ENCODE results near the gene BAAT.

The BAAT gene

DNA sequence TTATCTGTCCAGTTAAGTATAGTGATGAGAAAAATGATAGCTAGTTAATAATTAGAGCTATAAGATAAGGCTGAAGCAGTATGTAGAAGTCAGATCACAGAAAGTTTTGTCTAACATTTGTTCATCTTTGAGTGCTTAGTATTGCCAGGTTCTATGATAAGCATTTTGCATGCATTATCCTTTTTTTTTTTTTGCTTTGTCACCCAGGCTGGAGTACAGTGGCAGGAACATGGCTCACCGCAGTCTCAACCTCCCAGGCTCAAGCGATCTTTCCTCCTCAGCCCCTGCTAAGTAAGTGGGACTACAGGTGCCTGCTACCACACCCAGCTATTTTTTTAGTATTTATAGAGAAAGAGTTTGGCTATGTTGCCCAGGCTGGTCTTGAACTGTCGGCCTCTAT lies 17.5 kb downstream of the BAAT start:
- Histone ChIP-seq H3K4me3 (ENCODE audit: insufficient read depth, low read length, poor library complexity, severe bottlenecking) (no peak overlapping the region), H3K4me2 (ENCODE audit: low read depth, low read length, poor library complexity, severe bottlenecking) (no peak overlapping the region), H3K9me3 (ENCODE audit: insufficient read depth, low read length) (no peaks in the 10 kb centered on the region), H4K20me1 (ENCODE audit: low read depth, low read length) (no peaks in the 10 kb centered on the region), H3F3A (ENCODE audit: insufficient read depth) (no peaks in the 10 kb centered on the region), H3K9me2 (replicated peaks; ENCODE audit: insufficient read depth, low read length) (no peaks in the 10 kb centered on the region), H3K36me3 (ENCODE audit: low read length) (no peaks in the 10 kb centered on the region), H3K79me2 (ENCODE audit: insufficient read depth, low read length) (no peaks in the 10 kb centered on the region), H3K27ac (ENCODE audit: low read depth, low read length) (no peak overlapping the region), H3K9ac (ENCODE audit: low read length) (no peak overlapping the region), H3K27me3 (ENCODE audit: low read length) (no peaks in the 10 kb centered on the region), H2AFZ (ENCODE audit: low read depth, low read length, severe bottlenecking) (no peak overlapping the region)
- TF ChIP-seq CTCF (IDR thresholded peaks at IDR 0.05; ENCODE audit: insufficient read depth, low read length, poor library complexity, severe bottlenecking) (no peak), EZH2phosphoT487 (conservative IDR thresholded peaks at IDR 0.05; ENCODE audit: low read length) (no peak)

- Histone ChIP-seq H3K9ac (ENCODE audit: low read length) (no peak overlapping the region), H3K79me2 (ENCODE audit: insufficient read depth, low read length) (no peaks in the 10 kb centered on the region), H3K9me2 (replicated peaks; ENCODE audit: insufficient read depth, low read length) (no peaks in the 10 kb centered on the region), H3K9me3 (ENCODE audit: insufficient read depth, low read length) (no peaks in the 10 kb centered on the region), H2AFZ (ENCODE audit: low read depth, low read length, severe bottlenecking) (no peak overlapping the region), H3K27ac (ENCODE audit: low read depth, low read length) (no peak overlapping the region), H3K27me3 (ENCODE audit: low read length) (no peaks in the 10 kb centered on the region), H3F3A (ENCODE audit: insufficient read depth) (no peaks in the 10 kb centered on the region), H3K4me2 (ENCODE audit: low read depth, low read length, poor library complexity, severe bottlenecking) (no peak overlapping the region), H3K36me3 (ENCODE audit: low read length) (no peaks in the 10 kb centered on the region), H4K20me1 (ENCODE audit: low read depth, low read length) (no peaks in the 10 kb centered on the region), H3K4me3 (ENCODE audit: insufficient read depth, low read length, poor library complexity, severe bottlenecking) (no peak overlapping the region)
- TF ChIP-seq CTCF (IDR thresholded peaks at IDR 0.05; ENCODE audit: insufficient read depth, low read length, poor library complexity, severe bottlenecking) (no peak), EZH2phosphoT487 (conservative IDR thresholded peaks at IDR 0.05; ENCODE audit: low read length) (no peak)
Observed at GRCh38 chr9:101366038-101366756, 18.6 kb downstream of the BAAT start.

- no peak for TF ChIP-seq EZH2phosphoT487 (conservative IDR thresholded peaks at IDR 0.05; ENCODE audit: low read length)
- TF ChIP-seq CTCF (IDR thresholded peaks at IDR 0.05; ENCODE audit: insufficient read depth, low read length, poor library complexity, severe bottlenecking), result no peak
- Histone ChIP-seq H3K9me3 (ENCODE audit: insufficient read depth, low read length) (no peaks in the 10 kb centered on the region), H3K4me3 (ENCODE audit: insufficient read depth, low read length, poor library complexity, severe bottlenecking) (no peak overlapping the region), H2AFZ (ENCODE audit: low read depth, low read length, severe bottlenecking) (no peak overlapping the region), H3K27ac (ENCODE audit: low read depth, low read length) (no peak overlapping the region), H3K27me3 (ENCODE audit: low read length) (no peaks in the 10 kb centered on the region), H3K9ac (ENCODE audit: low read length) (no peak overlapping the region), H3K9me2 (replicated peaks; ENCODE audit: insufficient read depth, low read length) (no peaks in the 10 kb centered on the region), H3K79me2 (ENCODE audit: insufficient read depth, low read length) (no peaks in the 10 kb centered on the region), H4K20me1 (ENCODE audit: low read depth, low read length) (no peaks in the 10 kb centered on the region), H3F3A (ENCODE audit: insufficient read depth) (no peaks in the 10 kb centered on the region), H3K4me2 (ENCODE audit: low read depth, low read length, poor library complexity, severe bottlenecking) (no peak overlapping the region), H3K36me3 (ENCODE audit: low read length) (no peaks in the 10 kb centered on the region)
Observed at GRCh38 chr9:101365181-101365580, 19.6 kb downstream of the BAAT start.

Measured in SU-DHL-6 (cell line).